ENCODE measurements around the gene FLT3. TPM values are rescaled to one million over a fixed set of nuclear protein-coding genes. Genes with fewer than 3 reads are reported as not detected.

The FLT3 gene
- total and polyA plus RNA-seq, 10 of the 15 experiments (the other 5 are each of a cell fraction or from before 2014, with no cell fraction given): 0.04 to 0.19 (median 0.11) TPM; not detected in 1

- RAD21 ChIA-PET (ENCODE audit: unreplicated experiment): no interaction called here
- Histone ChIP-seq H3K79me2 (ENCODE audit: control insufficient read depth, insufficient read depth, low read length) (peaks cover 92% of the 10 kb centered on the region), H4K20me1 (ENCODE audit: control insufficient read depth, insufficient read depth) (no peaks in the 10 kb centered on the region; the same call in none of the 2 replicates), H3K27ac (ENCODE audit: control insufficient read depth, insufficient read depth) (no peak overlapping the region), H3K4me1 (ENCODE audit: control insufficient read depth, insufficient read depth, low read length) (no peaks in the 10 kb centered on the region), H2AFZ (ENCODE audit: control insufficient read depth, low read depth, low read length) (no peak overlapping the region), H3K9ac (ENCODE audit: control insufficient read depth, insufficient read depth, low read length) (no peak overlapping the region), H3K36me3 (ENCODE audit: control insufficient read depth in 2 of 2, insufficient read depth in 2 of 2, low read length in 1 of 2) (peaks cover 0 to 8% of the 10 kb centered on the region in 2 experiments; a peak in 1 of 4 replicates), H3K9me3 (replicated peaks; ENCODE audit: control insufficient read depth, insufficient read depth, low read length) (no peaks in the 10 kb centered on the region; the same call in 2 of the 3 replicates), H3K4me2 (ENCODE audit: control insufficient read depth, insufficient read depth) (no peak overlapping the region), H3K27me3 (replicated peaks in 1 of 2; ENCODE audit: control insufficient read depth in 2 of 2, insufficient read depth in 2 of 2, low read length in 1 of 2) (no peaks in the 10 kb centered on the region), H3K4me3 (no peak overlapping the region)
- BruUV-seq (replicated peaks): no TSS peak
- DNase-seq (ENCODE audit: low read depth, low spot score) (no peak), FAIRE-seq (no peak), ATAC-seq (no peak)
- WGBS (ENCODE audit: insufficient coverage, insufficient replicate concordance, low lambda C conversion rate, missing lambda C conversion rate): 89% methylated on average over 6 of the region's 6 CpGs
- CTCF ChIA-PET: interaction anchor here (0.6 kb wide), 1 partner anchor 15 kb away, joined by 3 read pairs; no protein-coding TSS in a partner anchor
- SMC1A ChIA-PET (ENCODE audit: uncharacterized antibody, unreplicated experiment): no interaction called here
- TF ChIP-seq E4F1 (IDR thresholded peaks at IDR 0.05; ENCODE audit: borderline replicate concordance, partially characterized antibody) (no peak), SREBF2 (IDR thresholded peaks at IDR 0.05; ENCODE audit: low read length) (no peak), ZBTB4 (CRISPR knock-in tag; IDR thresholded peaks at IDR 0.05) (no peak), MEF2B (IDR thresholded peaks at IDR 0.05; ENCODE audit: partially characterized antibody, poor library complexity, severe bottlenecking) (no peak), EGR1 (IDR thresholded peaks at IDR 0.05; ENCODE audit: borderline replicate concordance in 1 of 2, low read depth in 2 of 2, low read length in 2 of 2) (no peak), TCF3 (IDR thresholded peaks at IDR 0.05; ENCODE audit: borderline replicate concordance, insufficient read depth, low read depth, low read length) (no peak)
- intact Hi-C loops (cut with micrococcal nuclease; ENCODE audit: unreplicated experiment) (no loop called here), in situ Hi-C loops (cut with MboI) (no loop called here)
- POLR2A ChIA-PET: no interaction called here
These were observed 44.7 kb upstream of the FLT3 start for GRCh38 chr13:28145049-28145448.
